Retinal pigment epithelial cell (primary cell): ENCODE results near the gene METRN.

Experiments used
- DNase-seq: peaks from one replicate; pipeline ENCODE4 v3.0.0-alpha.2; 2010; ENCODE audit warnings: low read depth
- H3K4me3 ChIP-seq: 2 replicates; pipeline ENCODE4 v1.5.1; 2011; ENCODE audit warnings: mild to moderate bottlenecking, low read length, control low read depth, moderate library complexity
- CTCF ChIP-seq: conservative IDR thresholded peaks from 2 replicates; pipeline ENCODE4 v1.5.1; 2011; ENCODE audit warnings: low read depth, low read length, control low read depth, inconsistent platforms

Gene METRN

GRCh38 chr16:724188-725040, 9.5 kb downstream of the METRN start:
- no peak for DNase-seq
- H3K4me3 ChIP-seq = no peak overlapping the region
- no peak for TF ChIP-seq CTCF

GRCh38 chr16:725041-725376, 10.1 kb downstream of the METRN start:
- no peak for DNase-seq
- no peak for TF ChIP-seq CTCF
- H3K4me3 ChIP-seq = no peak overlapping the region

GRCh38 chr16:725463-726187, 10.7 kb downstream of the METRN start:
- no peak for TF ChIP-seq CTCF
- no peak overlapping the region for H3K4me3 ChIP-seq
- no peak for DNase-seq

DNA sequence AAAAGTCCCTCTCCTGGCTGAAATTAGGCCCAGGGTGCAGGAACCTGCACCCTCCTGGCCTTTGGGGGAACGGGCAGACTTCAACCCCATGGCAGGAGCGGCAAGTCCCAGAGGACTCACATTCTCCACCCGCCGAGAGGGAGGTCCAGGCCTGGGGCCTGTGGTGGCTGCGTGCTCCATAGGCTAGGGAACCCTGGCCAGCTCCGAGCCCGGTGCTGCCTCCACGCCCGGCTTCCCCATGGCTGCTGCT, 11.2 kb downstream of the METRN start:
- no peak for DNase-seq
- no peak for TF ChIP-seq CTCF
- H3K4me3 ChIP-seq = no peak overlapping the region

- no peak for DNase-seq
- H3K4me3 ChIP-seq = peak within 1 kb of the TSS; percentile 65
- TF ChIP-seq CTCF = no peak
Observed at GRCh38 chr16:726438-727290, 11.7 kb downstream of the METRN start, which contains the start of the genes CCDC78 and HAGHL. Gene CCDC78 (minus strand): TSS chr16:726443. CDS start chr16:726367, 76 bp downstream. Gene HAGHL (plus strand): TSS chr16:727106. CDS start chr16:727510, 404 bp downstream.

GRCh38 chr16:727291-727977, 12.5 kb downstream of the METRN start:
- TF ChIP-seq CTCF = no peak
- DNase-seq = no peak
- peak overlapping the region; percentile 65 for H3K4me3 ChIP-seq
